DND-41 (cell line): ENCODE data around the gene CTNND1.

Experiments used
- ATAC-seq: fragments of 200-7000 bp; cut with Tn5 transposase; 3 replicates; pipeline ENCODE4 v1.9.1; 2021; ENCODE audit warnings: low read depth; ENCODE audit not compliant: insufficient read depth
- DNase-seq: peaks from one replicate; pipeline ENCODE4 v3.0.0-alpha.2; 2020
- H2AFZ ChIP-seq: 2 replicates; pipeline ENCODE4 v1.6.0; 2012; ENCODE audit warnings: low read depth, low read length
- H3K27ac ChIP-seq: 2 replicates; pipeline ENCODE4 v1.5.1; 2012; ENCODE audit warnings: low read length, inconsistent platforms
- H3K27me3 ChIP-seq: fragments of 200-600 bp; sonication (generic); 2 replicates; pipeline ENCODE4 v1.6.0; 2012; ENCODE audit warnings: low read length, mild to moderate bottlenecking, inconsistent platforms; ENCODE audit not compliant: insufficient read depth, poor library complexity
- H3K36me3 ChIP-seq: 2 replicates; pipeline ENCODE4 v1.5.1; 2012; ENCODE audit warnings: low read length, inconsistent platforms; ENCODE audit not compliant: insufficient read depth
- H3K4me1 ChIP-seq: 2 replicates; pipeline ENCODE4 v1.5.1; 2012; ENCODE audit warnings: mild to moderate bottlenecking, low read length; ENCODE audit not compliant: insufficient read depth
- H3K4me2 ChIP-seq: 2 replicates; pipeline ENCODE4 v1.6.0; 2012; ENCODE audit warnings: mild to moderate bottlenecking, moderate library complexity, low read length, inconsistent platforms; ENCODE audit not compliant: insufficient read depth
- H3K4me3 ChIP-seq, 2 experiments: fragments of 200-600 bp in 1 of 2; shearing (Covaris generic) in 1 of 2; 2 replicates each; pipeline ENCODE4 v1.5.1; 2012 to 2016; ENCODE audit warnings: inconsistent platforms in 2 of 2, low read length in 2 of 2, mild to moderate bottlenecking in 2 of 2, low read depth in 1 of 2, moderate library complexity in 1 of 2
- H3K79me2 ChIP-seq: 2 replicates; pipeline ENCODE4 v1.6.0; 2012; ENCODE audit warnings: low read length, inconsistent platforms; ENCODE audit not compliant: insufficient read depth
- H3K9ac ChIP-seq: 2 replicates; pipeline ENCODE4 v1.6.0; 2012; ENCODE audit warnings: low read depth, mild to moderate bottlenecking, inconsistent platforms, low read length, moderate library complexity
- H3K9me3 ChIP-seq: 2 replicates; pipeline ENCODE4 v1.5.1; 2012; ENCODE audit warnings: low read length, moderate library complexity, mild to moderate bottlenecking, inconsistent platforms; ENCODE audit not compliant: insufficient read depth, severe bottlenecking
- H4K20me1 ChIP-seq: 2 replicates; pipeline ENCODE4 v1.6.0; 2012; ENCODE audit warnings: low read length; ENCODE audit not compliant: insufficient read depth
- EZH2 ChIP-seq: IDR thresholded peaks from 3 replicates; pipeline ENCODE4 v1.6.1; 2012; ENCODE audit warnings: borderline replicate concordance, low read depth, mild to moderate bottlenecking, moderate library complexity, low read length, inconsistent platforms; ENCODE audit not compliant: severe bottlenecking
- TF ChIP-seq, protein P1 (sequence below): IDR thresholded peaks from 2 replicates; pipeline ENCODE4 v1.5.1; 2012; ENCODE audit warnings: borderline replicate concordance, low read length, moderate library complexity, mild to moderate bottlenecking; ENCODE audit not compliant: poor library complexity, severe bottlenecking; ENCODE audit errors: extremely low read depth

Gene CTNND1

GRCh38 chr11:57729479-57729878 lies 32.1 kb upstream of the CTNND1 start:
- ATAC-seq (no peak), DNase-seq (no peak)
- no peak for TF ChIP-seq EZH2
- TF ChIP-seq, protein P1, sequence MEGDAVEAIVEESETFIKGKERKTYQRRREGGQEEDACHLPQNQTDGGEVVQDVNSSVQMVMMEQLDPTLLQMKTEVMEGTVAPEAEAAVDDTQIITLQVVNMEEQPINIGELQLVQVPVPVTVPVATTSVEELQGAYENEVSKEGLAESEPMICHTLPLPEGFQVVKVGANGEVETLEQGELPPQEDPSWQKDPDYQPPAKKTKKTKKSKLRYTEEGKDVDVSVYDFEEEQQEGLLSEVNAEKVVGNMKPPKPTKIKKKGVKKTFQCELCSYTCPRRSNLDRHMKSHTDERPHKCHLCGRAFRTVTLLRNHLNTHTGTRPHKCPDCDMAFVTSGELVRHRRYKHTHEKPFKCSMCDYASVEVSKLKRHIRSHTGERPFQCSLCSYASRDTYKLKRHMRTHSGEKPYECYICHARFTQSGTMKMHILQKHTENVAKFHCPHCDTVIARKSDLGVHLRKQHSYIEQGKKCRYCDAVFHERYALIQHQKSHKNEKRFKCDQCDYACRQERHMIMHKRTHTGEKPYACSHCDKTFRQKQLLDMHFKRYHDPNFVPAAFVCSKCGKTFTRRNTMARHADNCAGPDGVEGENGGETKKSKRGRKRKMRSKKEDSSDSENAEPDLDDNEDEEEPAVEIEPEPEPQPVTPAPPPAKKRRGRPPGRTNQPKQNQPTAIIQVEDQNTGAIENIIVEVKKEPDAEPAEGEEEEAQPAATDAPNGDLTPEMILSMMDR, result no peak
- no peak overlapping the region for H3K9ac ChIP-seq
- peaks cover 97% of the 10 kb centered on the region for H3K79me2 ChIP-seq
- no peak overlapping the region for H2AFZ ChIP-seq
- no peaks in the 10 kb centered on the region for H3K4me1 ChIP-seq
- no peaks in the 10 kb centered on the region for H3K27me3 ChIP-seq
- no peaks in the 10 kb centered on the region for H3K9me3 ChIP-seq
- no peak overlapping the region for H3K4me3 ChIP-seq
- no peak overlapping the region for H3K4me2 ChIP-seq
- H4K20me1 ChIP-seq, result peaks cover 30% of the 10 kb centered on the region; the same call in 1 of the 2 replicates
- H3K27ac ChIP-seq, result no peak overlapping the region
- H3K36me3 ChIP-seq, result peaks cover 26% of the 10 kb centered on the region

- H3K4me1 ChIP-seq, result no peaks in the 10 kb centered on the region
- ATAC-seq, result no peak
- no peaks in the 10 kb centered on the region for H3K9me3 ChIP-seq
- no peak overlapping the region for H2AFZ ChIP-seq
- no peak overlapping the region for H3K4me3 ChIP-seq
- H3K27me3 ChIP-seq, result no peaks in the 10 kb centered on the region
- no peak for DNase-seq
- TF ChIP-seq EZH2, result no peak
- TF ChIP-seq, protein P1, result no peak
- H3K27ac ChIP-seq, result no peak overlapping the region
- no peak overlapping the region for H3K4me2 ChIP-seq
- H3K79me2 ChIP-seq, result peaks cover 90% of the 10 kb centered on the region
- H3K36me3 ChIP-seq, result peaks cover 21% of the 10 kb centered on the region
- H3K9ac ChIP-seq, result no peak overlapping the region
- H4K20me1 ChIP-seq, result peaks cover 20% of the 10 kb centered on the region; the same call in 1 of the 2 replicates
Observed at GRCh38 chr11:57732661-57733060, 28.9 kb upstream of the CTNND1 start.

DNA sequence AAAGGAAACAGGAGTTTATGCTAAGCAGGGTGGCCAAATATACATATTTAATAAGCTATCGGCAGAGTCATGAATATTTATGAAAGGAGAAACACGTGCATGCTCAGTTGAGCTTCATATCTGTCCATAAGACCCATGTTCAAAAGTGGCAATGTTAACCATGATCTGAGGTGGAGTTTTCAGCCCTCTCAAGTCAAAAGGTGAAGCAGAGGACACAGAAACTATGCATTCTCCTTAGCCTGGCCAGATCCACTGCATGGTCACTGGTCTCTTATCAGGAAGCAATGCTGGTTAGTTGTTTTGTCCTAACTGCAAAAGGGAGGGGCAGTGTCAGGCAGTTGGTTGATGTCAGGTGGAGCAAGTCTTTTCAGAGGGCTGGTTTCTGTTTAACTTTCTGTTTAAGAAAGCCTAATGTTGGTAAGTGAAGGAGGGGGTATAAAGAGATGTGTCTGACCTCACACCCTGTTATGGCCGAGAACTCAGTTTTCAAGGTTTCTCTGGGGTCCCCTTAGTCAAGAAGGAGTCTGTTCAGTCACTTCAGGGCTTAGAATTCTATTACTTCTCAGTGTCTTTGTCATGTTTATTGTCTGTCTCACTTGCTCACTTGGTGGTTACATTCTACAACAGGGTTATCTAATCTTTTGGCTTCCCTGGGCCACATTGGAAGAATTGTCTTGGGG lies 25.8 kb upstream of the CTNND1 start:
- peaks cover 40% of the 10 kb centered on the region for H3K36me3 ChIP-seq
- H4K20me1 ChIP-seq, result peaks cover 7% of the 10 kb centered on the region; the same call in 1 of the 2 replicates
- no peaks in the 10 kb centered on the region for H3K9me3 ChIP-seq
- no peaks in the 10 kb centered on the region for H3K27me3 ChIP-seq
- ATAC-seq, result no peak
- no peak for DNase-seq
- peaks cover 14% of the 10 kb centered on the region for H3K4me1 ChIP-seq
- no peak overlapping the region for H3K9ac ChIP-seq
- no peak for TF ChIP-seq EZH2
- TF ChIP-seq, protein P1, result no peak
- peaks cover 68% of the 10 kb centered on the region for H3K79me2 ChIP-seq
- no peak overlapping the region for H2AFZ ChIP-seq
- H3K4me3 ChIP-seq, result no peak overlapping the region
- no peak overlapping the region for H3K27ac ChIP-seq
- H3K4me2 ChIP-seq, result no peak overlapping the region
